ENCODE data around the gene CAPN12. TPM values are rescaled to one million over a fixed set of nuclear protein-coding genes. Genes with fewer than 3 reads are reported as not detected.

The CAPN12 gene
- total RNA-seq, 1 experiment from 2014 or later, result 0.69 TPM

DNA sequence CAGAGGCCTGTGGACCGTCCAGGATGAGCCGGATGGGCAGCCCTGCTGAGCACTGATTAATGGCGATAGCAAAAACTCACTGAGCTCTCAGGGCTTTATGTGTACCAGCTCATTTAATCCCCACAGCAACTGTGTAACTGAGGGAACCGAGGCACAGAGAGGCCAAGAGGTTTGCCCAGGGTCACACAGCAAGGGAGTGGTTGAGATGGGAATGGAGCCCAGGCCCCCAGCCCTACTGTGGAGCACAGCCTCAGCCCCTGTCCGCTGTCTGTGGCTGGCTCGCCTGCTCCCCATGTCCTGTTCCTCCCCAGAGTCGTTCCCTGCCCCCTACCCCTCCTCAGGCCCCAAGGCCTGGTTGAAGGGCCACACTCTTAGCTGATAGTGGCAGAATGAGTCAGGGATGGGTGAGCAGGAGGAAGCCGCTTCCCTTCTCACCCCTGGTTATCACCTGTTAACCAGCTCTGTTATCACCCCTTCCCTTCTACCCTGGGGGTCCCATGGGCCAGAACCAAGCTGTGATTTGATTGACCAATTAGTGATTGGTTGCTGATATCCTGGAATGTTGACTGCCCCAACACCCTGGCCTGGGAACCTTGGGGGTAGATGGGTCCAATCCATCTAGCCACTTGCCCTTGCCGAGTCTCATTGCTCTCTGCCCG is 21.2 kb downstream of the CAPN12 start:
- Histone ChIP-seq H3K27me3 (replicated peaks; ENCODE audit: insufficient read depth, low read depth, low read length, poor library complexity) (no peaks in the 10 kb centered on the region), H3K27ac (ENCODE audit: low read depth, low read length, poor library complexity, severe bottlenecking) (no peak overlapping the region), H3K36me3 (ENCODE audit: insufficient read depth, low read length, poor library complexity, severe bottlenecking) (peaks cover 56% of the 10 kb centered on the region), H3K9me3 (ENCODE audit: low read depth, low read length, poor library complexity, severe bottlenecking) (no peaks in the 10 kb centered on the region), H3K4me1 (ENCODE audit: insufficient read depth, low read length, poor library complexity, severe bottlenecking) (no peaks in the 10 kb centered on the region), H3K4me3 (ENCODE audit: low read depth, low read length, poor library complexity, severe bottlenecking) (no peak overlapping the region)
- TF ChIP-seq EZH2 (IDR thresholded peaks at IDR 0.05; ENCODE audit: borderline replicate concordance, low read depth, low read length, poor library complexity, severe bottlenecking), result no peak
- TF ChIP-seq, protein P1, sequence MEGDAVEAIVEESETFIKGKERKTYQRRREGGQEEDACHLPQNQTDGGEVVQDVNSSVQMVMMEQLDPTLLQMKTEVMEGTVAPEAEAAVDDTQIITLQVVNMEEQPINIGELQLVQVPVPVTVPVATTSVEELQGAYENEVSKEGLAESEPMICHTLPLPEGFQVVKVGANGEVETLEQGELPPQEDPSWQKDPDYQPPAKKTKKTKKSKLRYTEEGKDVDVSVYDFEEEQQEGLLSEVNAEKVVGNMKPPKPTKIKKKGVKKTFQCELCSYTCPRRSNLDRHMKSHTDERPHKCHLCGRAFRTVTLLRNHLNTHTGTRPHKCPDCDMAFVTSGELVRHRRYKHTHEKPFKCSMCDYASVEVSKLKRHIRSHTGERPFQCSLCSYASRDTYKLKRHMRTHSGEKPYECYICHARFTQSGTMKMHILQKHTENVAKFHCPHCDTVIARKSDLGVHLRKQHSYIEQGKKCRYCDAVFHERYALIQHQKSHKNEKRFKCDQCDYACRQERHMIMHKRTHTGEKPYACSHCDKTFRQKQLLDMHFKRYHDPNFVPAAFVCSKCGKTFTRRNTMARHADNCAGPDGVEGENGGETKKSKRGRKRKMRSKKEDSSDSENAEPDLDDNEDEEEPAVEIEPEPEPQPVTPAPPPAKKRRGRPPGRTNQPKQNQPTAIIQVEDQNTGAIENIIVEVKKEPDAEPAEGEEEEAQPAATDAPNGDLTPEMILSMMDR (conservative IDR thresholded peaks at IDR 0.05; ENCODE audit: low read depth, low read length), result no peak
- no peak for DNase-seq (ENCODE audit: low spot score)
- intact Hi-C loops (cut with micrococcal nuclease; ENCODE audit: unreplicated experiment), result no loop called here
- BruUV-seq (replicated peaks), result no TSS peak
- POLR2A ChIA-PET (ENCODE audit: low non-redundant PET), result interaction anchor here (0.6 kb wide), 1 partner anchor 188 kb away, joined by 8 read pairs; no protein-coding TSS in a partner anchor
- CTCF ChIA-PET, result no interaction called here

DNA sequence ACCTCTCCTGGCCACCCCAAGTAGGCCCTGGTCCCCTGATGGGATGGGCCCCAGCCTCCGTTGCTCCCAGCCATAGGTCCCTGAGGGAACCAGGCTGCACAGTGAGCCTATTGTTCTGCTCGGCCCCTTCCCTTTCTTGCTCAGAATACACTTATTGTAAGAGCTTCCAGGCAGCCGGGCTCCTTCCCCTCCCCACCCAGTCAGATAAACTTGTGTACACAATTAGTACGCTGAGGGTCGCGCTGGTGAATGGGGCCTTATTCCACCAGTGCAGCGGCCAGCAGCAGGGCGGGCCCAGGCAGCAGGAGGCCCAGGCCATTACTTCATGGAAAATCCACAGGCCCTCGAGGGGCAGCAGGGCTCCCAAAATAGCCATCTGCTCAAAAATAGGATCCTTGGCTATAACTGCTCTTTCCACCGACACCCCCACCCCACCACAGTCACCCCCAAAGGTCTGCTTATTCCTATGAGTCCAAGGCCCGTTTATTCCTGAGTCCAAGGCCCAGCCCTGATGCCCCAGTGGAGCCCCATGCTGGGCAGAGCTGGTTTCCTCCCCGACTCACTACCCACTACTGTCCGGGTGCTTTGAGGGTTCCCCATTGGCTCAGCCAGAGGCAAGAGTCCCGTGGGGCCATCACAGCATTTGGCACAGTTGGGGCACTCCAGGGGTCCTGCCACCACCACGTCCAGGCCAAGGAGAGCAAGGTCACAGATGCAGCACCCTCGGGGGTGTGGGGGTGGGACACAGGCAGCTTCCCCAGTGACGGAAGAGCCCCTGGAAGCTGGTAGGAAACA is 22.1 kb downstream of the CAPN12 start:
- DNase-seq (ENCODE audit: low spot score), result no peak
- no TSS peak for BruUV-seq (replicated peaks)
- TF ChIP-seq EZH2 (IDR thresholded peaks at IDR 0.05; ENCODE audit: borderline replicate concordance, low read depth, low read length, poor library complexity, severe bottlenecking), result no peak
- TF ChIP-seq, protein P1 (conservative IDR thresholded peaks at IDR 0.05; ENCODE audit: low read depth, low read length), result no peak
- ChIA-PET POLR2A (ENCODE audit: low non-redundant PET) (no interaction called here), CTCF (no interaction called here)
- Histone ChIP-seq H3K27me3 (replicated peaks; ENCODE audit: insufficient read depth, low read depth, low read length, poor library complexity) (no peaks in the 10 kb centered on the region), H3K4me1 (ENCODE audit: insufficient read depth, low read length, poor library complexity, severe bottlenecking) (no peaks in the 10 kb centered on the region), H3K4me3 (ENCODE audit: low read depth, low read length, poor library complexity, severe bottlenecking) (no peak overlapping the region), H3K9me3 (ENCODE audit: low read depth, low read length, poor library complexity, severe bottlenecking) (no peaks in the 10 kb centered on the region), H3K36me3 (ENCODE audit: insufficient read depth, low read length, poor library complexity, severe bottlenecking) (peaks cover 61% of the 10 kb centered on the region), H3K27ac (ENCODE audit: low read depth, low read length, poor library complexity, severe bottlenecking) (no peak overlapping the region)
- intact Hi-C loops (cut with micrococcal nuclease; ENCODE audit: unreplicated experiment), result no loop called here

DNA sequence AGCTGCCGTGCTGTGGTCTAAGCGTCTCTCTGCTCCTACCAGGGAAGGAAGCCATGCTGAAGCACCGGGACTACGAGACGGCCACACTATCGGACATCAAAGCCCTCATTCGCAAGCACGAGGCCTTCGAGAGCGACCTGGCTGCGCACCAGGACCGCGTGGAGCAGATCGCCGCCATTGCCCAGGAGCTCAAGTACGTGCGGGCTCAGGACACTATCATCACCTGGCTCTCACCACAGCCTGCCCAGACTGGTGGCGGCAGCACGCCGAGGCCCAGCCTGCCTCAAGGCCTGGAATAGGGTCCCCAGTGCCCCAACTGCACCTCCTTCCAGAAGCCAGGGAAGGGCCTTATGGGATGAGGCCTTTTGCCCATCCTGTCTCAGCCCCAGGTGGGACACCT is 22.8 kb downstream of the CAPN12 start:
- no peak overlapping the region for H3K4me3 ChIP-seq (ENCODE audit: low read depth, low read length, poor library complexity, severe bottlenecking)
- CTCF ChIA-PET, result no interaction called here
- peaks cover 65% of the 10 kb centered on the region for H3K36me3 ChIP-seq (ENCODE audit: insufficient read depth, low read length, poor library complexity, severe bottlenecking)
- POLR2A ChIA-PET (ENCODE audit: low non-redundant PET), result no interaction called here
- H3K9me3 ChIP-seq (ENCODE audit: low read depth, low read length, poor library complexity, severe bottlenecking), result no peaks in the 10 kb centered on the region
- no peaks in the 10 kb centered on the region for H3K4me1 ChIP-seq (ENCODE audit: insufficient read depth, low read length, poor library complexity, severe bottlenecking)
- intact Hi-C loops (cut with micrococcal nuclease; ENCODE audit: unreplicated experiment), result no loop called here
- no peak overlapping the region for H3K27ac ChIP-seq (ENCODE audit: low read depth, low read length, poor library complexity, severe bottlenecking)
- TF ChIP-seq EZH2 (IDR thresholded peaks at IDR 0.05; ENCODE audit: borderline replicate concordance, low read depth, low read length, poor library complexity, severe bottlenecking), result no peak
- TF ChIP-seq, protein P1 (conservative IDR thresholded peaks at IDR 0.05; ENCODE audit: low read depth, low read length), result no peak
- H3K27me3 ChIP-seq (replicated peaks; ENCODE audit: insufficient read depth, low read depth, low read length, poor library complexity), result no peaks in the 10 kb centered on the region
- no peak for DNase-seq (ENCODE audit: low spot score)
- no TSS peak for BruUV-seq (replicated peaks)
